GM18517 (cell line): Measurements from ENCODE around the gene BABAM2.

Experiments
- ATAC-seq: cut with Tn5 transposase; IDR thresholded peaks from one replicate; pipeline ENCODE4 v1.9.1; 2021; ENCODE audit warnings: mild to moderate bottlenecking, moderate library complexity; ENCODE audit not compliant: unreplicated experiment

BABAM2 gene

GRCh38 chr2:28270456-28271152, 380.1 kb downstream of the BABAM2 start:
- ATAC-seq, result no peak

GRCh38 chr2:28271231-28271918, 380.8 kb downstream of the BABAM2 start:
- ATAC-seq, result no peak

GRCh38 chr2:28271919-28272250, 381.4 kb downstream of the BABAM2 start:
- ATAC-seq, result no peak

- ATAC-seq, result no peak
Observed at GRCh38 chr2:28273751-28274150, 383.2 kb downstream of the BABAM2 start.

- ATAC-seq, result no peak
Observed at GRCh38 chr2:28274911-28275685, 384.6 kb downstream of the BABAM2 start.

- ATAC-seq, result no peak
Observed at GRCh38 chr2:28276076-28276618, 385.6 kb downstream of the BABAM2 start.

- ATAC-seq, result no peak
Observed at GRCh38 chr2:28276807-28277206, 386.3 kb downstream of the BABAM2 start.

- no peak for ATAC-seq
Observed at GRCh38 chr2:28277466-28277865, 386.9 kb downstream of the BABAM2 start.

GRCh38 chr2:28279371-28279770, 388.8 kb downstream of the BABAM2 start:
- no peak for ATAC-seq

- no peak for ATAC-seq
Observed at GRCh38 chr2:28280619-28281018, 390.1 kb downstream of the BABAM2 start.

GRCh38 chr2:28281739-28282138, 391.2 kb downstream of the BABAM2 start:
- no peak for ATAC-seq

- ATAC-seq, result no peak
Observed at GRCh38 chr2:28282248-28282647, 391.7 kb downstream of the BABAM2 start.

- ATAC-seq, result no peak
Observed at GRCh38 chr2:28282861-28283646, 392.5 kb downstream of the BABAM2 start.

GRCh38 chr2:28283861-28284260, 393.3 kb downstream of the BABAM2 start:
- ATAC-seq, result no peak

- no peak for ATAC-seq
Observed at GRCh38 chr2:28286678-28287077, 396.1 kb downstream of the BABAM2 start.

- no peak for ATAC-seq
Observed at GRCh38 chr2:28287256-28287915, 396.9 kb downstream of the BABAM2 start.

GRCh38 chr2:28288620-28289019, 398.1 kb downstream of the BABAM2 start:
- ATAC-seq, result no peak

- ATAC-seq, result no peak
Observed at GRCh38 chr2:28291811-28292440, 401.4 kb downstream of the BABAM2 start.

GRCh38 chr2:28292491-28292890, 402.0 kb downstream of the BABAM2 start:
- no peak for ATAC-seq

GRCh38 chr2:28293416-28293815, 402.9 kb downstream of the BABAM2 start:
- ATAC-seq, result no peak
